CD8-positive, alpha-beta memory T cell (primary cell): ENCODE measurements around the gene ULK3. TPM values are rescaled to one million over a fixed set of nuclear protein-coding genes. Genes with fewer than 3 reads are reported as not detected.
A peak's percentile ranks its signal among the peaks of the same experiment; 100 is the strongest.

Experiments
- CTCF ChIA-PET: fragments of 350-600 bp; sonication (Branson Sonifier 250); formaldehyde crosslinking; loops from one replicate; lab custom pipeline; 2021; ENCODE audit warnings: antibody characterized with exemption; lab: Charles Lee
- POLR2A ChIA-PET: fragments of 350-600 bp; sonication (Branson Sonifier 250); formaldehyde crosslinking; loops from one replicate; lab custom pipeline; 2021; ENCODE audit warnings: antibody characterized with exemption; lab: Charles Lee
- DNase-seq, 5 donors: peaks; one replicate each; pipeline versions ENCODE4 v3.0.0 to v3.0.0-alpha.2; 2020 to 2022; ENCODE audit warnings: mixed read lengths in 1 of 5
- H3K27ac ChIP-seq: one replicate; pipeline ENCODE4 v1.7.0; 2013; ENCODE audit warnings: low read depth, mild to moderate bottlenecking, low read length, moderate library complexity
- H3K27me3 ChIP-seq: 2 replicates; pipeline ENCODE4 v1.7.0; 2013; ENCODE audit warnings: low read length, mild to moderate bottlenecking; ENCODE audit not compliant: insufficient read depth, poor library complexity, severe bottlenecking
- H3K36me3 ChIP-seq: 2 replicates; pipeline ENCODE4 v1.7.0; 2013; ENCODE audit warnings: mild to moderate bottlenecking, low read length, moderate library complexity; ENCODE audit not compliant: insufficient read depth
- H3K4me1 ChIP-seq: 2 replicates; pipeline ENCODE4 v1.7.0; 2013; ENCODE audit warnings: mild to moderate bottlenecking, low read length, moderate library complexity; ENCODE audit not compliant: insufficient read depth
- H3K4me3 ChIP-seq: 2 replicates; pipeline ENCODE4 v1.7.0; 2013; ENCODE audit warnings: mild to moderate bottlenecking, low read length
- H3K9me3 ChIP-seq: 2 replicates; pipeline ENCODE4 v1.7.0; 2013; ENCODE audit warnings: mild to moderate bottlenecking, low read length
- H3K27ac Mint-ChIP-seq, 8 donors: one replicate each; pipeline ENCODE4 v1.8.0; 2020 to 2021; ENCODE audit warnings: mixed read lengths in 8 of 8, mild to moderate bottlenecking in 6 of 8, inconsistent platforms in 3 of 8, moderate library complexity in 3 of 8
- H3K27me3 Mint-ChIP-seq, 2 donors: one replicate each; pipeline ENCODE4 v1.8.0; 2020 to 2021; ENCODE audit warnings: mixed read lengths in 2 of 2, mild to moderate bottlenecking in 1 of 2, moderate library complexity in 1 of 2
- H3K36me3 Mint-ChIP-seq, 3 donors: one replicate each; pipeline ENCODE4 v1.8.0; 2020 to 2021; ENCODE audit warnings: mixed read lengths in 3 of 3, inconsistent platforms in 1 of 3, mild to moderate bottlenecking in 1 of 3
- H3K4me1 Mint-ChIP-seq, 3 donors: one replicate each; pipeline ENCODE4 v1.8.0; 2020 to 2021; ENCODE audit warnings: mixed read lengths in 3 of 3, inconsistent platforms in 1 of 3, mild to moderate bottlenecking in 1 of 3
- H3K4me3 Mint-ChIP-seq, 7 donors: one replicate each; pipeline ENCODE4 v1.8.0; 2020 to 2021; ENCODE audit warnings: mixed read lengths in 7 of 7, mild to moderate bottlenecking in 6 of 7, moderate library complexity in 4 of 7, inconsistent platforms in 2 of 7
- H3K9me3 Mint-ChIP-seq, 5 donors: one replicate each; pipeline ENCODE4 v1.8.0; 2020 to 2022; ENCODE audit warnings: mixed read lengths in 5 of 5, mild to moderate bottlenecking in 3 of 5, moderate library complexity in 2 of 5, inconsistent platforms in 1 of 5
- polyA plus RNA-seq: library from polyadenylated mRNA; unstranded; fragments of 300-500 nt; fragmentation: Illumina TruSeq; gene quantifications from one replicate; pipeline ENCODE4 v1.2.3, GENCODE V29; 2021
- total RNA-seq, 2 experiments: library from RNA; stranded (reverse); gene quantifications; one replicate each; pipeline ENCODE4 v1.2.3, GENCODE V29; 2021

The ULK3 gene
- total and polyA plus RNA-seq, 3 experiments from 2014 or later: 43.1 to 60.1 (median 53.9) TPM

DNA sequence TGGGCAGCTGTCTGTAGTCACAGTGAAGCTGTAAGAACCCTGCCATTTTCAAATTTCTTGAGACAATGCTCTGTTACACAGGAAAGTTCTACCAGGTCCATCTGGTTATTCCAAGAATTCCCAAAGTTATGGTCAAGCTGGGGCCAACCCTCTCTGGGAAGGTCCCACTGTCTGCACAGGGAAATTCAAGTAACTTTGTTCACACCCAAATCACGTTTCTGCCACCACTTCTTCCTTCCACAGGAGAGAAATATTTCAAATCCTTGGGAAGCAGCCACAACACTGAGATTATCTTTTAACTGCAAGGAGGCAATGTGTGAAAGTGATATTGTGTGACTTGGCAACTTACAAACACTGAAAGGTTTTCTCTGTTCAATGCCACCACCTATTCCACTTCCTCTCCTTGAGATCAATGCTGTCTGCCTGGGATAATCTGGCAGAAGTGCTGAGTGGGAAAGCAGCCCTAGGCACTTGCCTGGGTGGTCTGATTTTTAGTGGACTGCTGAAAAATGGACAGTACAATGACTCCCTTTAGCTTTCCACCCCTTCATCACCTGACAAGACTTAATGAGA lies 24.6 kb upstream of the ULK3 start:
- Histone ChIP-seq H3K4me1 (peaks cover 80% of the 10 kb centered on the region), H3K4me3 (peak overlapping the region; percentile 9), H3K27me3 (no peaks in the 10 kb centered on the region), H3K36me3 (no peaks in the 10 kb centered on the region), H3K27ac (no peak overlapping the region), H3K9me3 (no peaks in the 10 kb centered on the region)
- H3K27ac Mint-ChIP-seq: peak overlapping the region; percentile 80 to 91 (median 82)
- H3K4me1 Mint-ChIP-seq: peaks cover 72 to 87% (median 80%) of the 10 kb centered on the region in 3 donors
- H3K27me3 Mint-ChIP-seq: peaks cover 0 to 1% of the 10 kb centered on the region in 2 donors
- POLR2A ChIA-PET: interaction anchor here (0.6 kb wide), 1 partner anchor 153 kb away, joined by 3 read pairs; no protein-coding TSS in a partner anchor
- H3K36me3 Mint-ChIP-seq: peaks cover 4 to 57% (median 10%) of the 10 kb centered on the region in 3 donors
- DNase-seq: no peak
- CTCF ChIA-PET: interaction anchor here (1.3 to 5.2 kb wide), 5 partner anchors 15 to 80 kb away, joined by 3 to 33 read pairs (median 4); no protein-coding TSS in a partner anchor
- H3K4me3 Mint-ChIP-seq: peak overlapping the region; percentile 45 to 87 (median 71)
- H3K9me3 Mint-ChIP-seq: no peaks in the 10 kb centered on the region

DNA sequence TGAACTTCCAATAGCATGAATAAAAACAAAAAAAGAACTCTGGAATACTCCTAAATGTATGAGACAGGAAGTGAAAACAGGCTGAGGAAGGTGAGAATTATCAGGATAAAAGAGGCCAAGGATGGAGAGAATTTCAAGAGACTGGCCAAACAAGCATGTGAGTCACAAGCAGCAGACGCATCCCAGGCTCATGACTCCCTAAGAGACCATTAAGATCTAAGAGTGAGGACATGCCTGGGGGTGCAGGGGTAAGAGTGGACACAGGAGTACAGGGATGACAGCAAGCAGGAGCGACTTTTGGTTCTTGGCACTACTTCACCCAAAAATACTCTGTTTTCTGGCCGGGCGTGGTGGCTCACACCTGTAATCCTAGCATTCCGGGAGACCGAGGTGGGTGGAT lies 23.1 kb upstream of the ULK3 start:
- Histone ChIP-seq H3K4me1 (peaks cover 73% of the 10 kb centered on the region), H3K27me3 (no peaks in the 10 kb centered on the region), H3K27ac (no peak overlapping the region), H3K9me3 (no peaks in the 10 kb centered on the region), H3K36me3 (no peaks in the 10 kb centered on the region), H3K4me3 (no peak overlapping the region)
- Mint-ChIP-seq H3K4me3 (peak overlapping the region in 4 of 7 donors; percentile 25 to 74 (median 50)), H3K27ac (peak overlapping the region; percentile 42 to 94 (median 70)), H3K27me3 (peaks cover 0 to 1% of the 10 kb centered on the region in 2 donors), H3K9me3 (no peaks in the 10 kb centered on the region), H3K4me1 (peaks cover 68 to 81% (median 74%) of the 10 kb centered on the region in 3 donors), H3K36me3 (peaks cover 4 to 57% (median 10%) of the 10 kb centered on the region in 3 donors)
- ChIA-PET POLR2A (interaction anchor here (0.6 kb wide), 1 partner anchor 82 kb away, joined by 6 read pairs; no protein-coding TSS in a partner anchor), CTCF (no interaction called here)
- no peak for DNase-seq

DNA sequence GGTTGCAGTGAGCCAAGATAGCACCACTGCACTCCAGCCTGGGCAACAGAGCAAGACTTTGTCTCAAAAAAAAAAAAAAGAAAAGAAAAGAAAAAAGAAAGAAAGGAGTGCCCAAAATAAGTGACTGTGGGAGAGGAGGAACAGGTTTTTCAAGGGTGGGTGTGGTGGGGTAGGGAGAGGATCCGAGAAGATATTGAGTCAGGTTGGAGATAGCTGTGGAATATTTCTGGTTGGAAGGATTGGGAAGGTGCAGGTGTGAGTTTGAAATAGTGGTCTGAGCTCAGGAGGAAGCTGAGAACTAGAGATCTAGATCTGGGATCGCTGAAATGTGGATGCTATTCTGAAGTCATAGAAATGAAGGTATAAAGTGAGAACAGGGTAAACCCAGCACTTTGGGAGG lies 22.4 kb upstream of the ULK3 start:
- no peaks in the 10 kb centered on the region for H3K9me3 ChIP-seq
- CTCF ChIA-PET: no interaction called here
- Mint-ChIP-seq H3K27ac (peak overlapping the region; percentile 42 to 94 (median 81)), H3K9me3 (no peaks in the 10 kb centered on the region), H3K4me3 (peak overlapping the region in 3 of 7 donors; percentile 29 to 73 (median 61)), H3K36me3 (peaks cover 4 to 52% (median 10%) of the 10 kb centered on the region in 3 donors), H3K4me1 (peaks cover 60 to 74% (median 67%) of the 10 kb centered on the region in 3 donors), H3K27me3 (peaks cover 0 to 1% of the 10 kb centered on the region in 2 donors)
- peaks cover 66% of the 10 kb centered on the region for H3K4me1 ChIP-seq
- no peak for DNase-seq
- H3K36me3 ChIP-seq: no peaks in the 10 kb centered on the region
- POLR2A ChIA-PET: interaction anchor here (0.6 kb wide), 1 partner anchor 81 kb away, joined by 6 read pairs; no protein-coding TSS in a partner anchor
- H3K27me3 ChIP-seq: no peaks in the 10 kb centered on the region
- H3K4me3 ChIP-seq: no peak overlapping the region
- H3K27ac ChIP-seq: no peak overlapping the region

DNA sequence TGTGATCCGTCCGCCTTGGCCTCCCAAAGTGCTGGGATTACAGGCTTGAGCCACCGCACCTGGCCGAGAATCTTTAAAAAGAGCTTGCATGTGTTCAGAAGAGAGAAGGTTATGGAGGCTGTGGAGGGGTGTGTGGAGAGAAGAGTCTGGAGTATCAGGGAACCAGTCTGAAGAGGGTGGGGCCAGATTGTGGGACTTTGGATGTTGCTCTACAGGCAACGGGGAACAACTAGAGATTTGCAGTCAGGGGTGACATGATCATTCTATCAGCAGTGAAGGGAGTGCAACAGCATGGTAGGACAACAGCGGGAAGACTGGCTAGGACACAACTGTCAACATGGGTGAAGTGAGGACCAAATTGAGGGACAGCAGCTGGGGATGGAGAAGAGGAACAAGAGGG lies 21.3 kb upstream of the ULK3 start:
- H3K36me3 Mint-ChIP-seq: peaks cover 4 to 45% (median 10%) of the 10 kb centered on the region in 3 donors
- peak overlapping the region in 5 of 7 donors; percentile 7 to 55 (median 14) for H3K4me3 Mint-ChIP-seq
- peaks cover 54 to 70% (median 62%) of the 10 kb centered on the region in 3 donors for H3K4me1 Mint-ChIP-seq
- H3K27ac ChIP-seq: no peak overlapping the region
- H3K4me3 ChIP-seq: no peak overlapping the region
- ChIA-PET CTCF (no interaction called here), POLR2A (interaction anchor here (0.6 to 0.8 kb wide), 2 partner anchors 29 to 248 kb away, joined by 5 to 6 read pairs; no protein-coding TSS in a partner anchor)
- DNase-seq: no peak
- peak overlapping the region; percentile 40 to 88 (median 73) for H3K27ac Mint-ChIP-seq
- H3K9me3 ChIP-seq: no peaks in the 10 kb centered on the region
- peaks cover 65% of the 10 kb centered on the region for H3K4me1 ChIP-seq
- no peaks in the 10 kb centered on the region for H3K27me3 ChIP-seq
- H3K27me3 Mint-ChIP-seq: peaks cover 0 to 1% of the 10 kb centered on the region in 2 donors
- no peaks in the 10 kb centered on the region for H3K9me3 Mint-ChIP-seq
- no peaks in the 10 kb centered on the region for H3K36me3 ChIP-seq

DNA sequence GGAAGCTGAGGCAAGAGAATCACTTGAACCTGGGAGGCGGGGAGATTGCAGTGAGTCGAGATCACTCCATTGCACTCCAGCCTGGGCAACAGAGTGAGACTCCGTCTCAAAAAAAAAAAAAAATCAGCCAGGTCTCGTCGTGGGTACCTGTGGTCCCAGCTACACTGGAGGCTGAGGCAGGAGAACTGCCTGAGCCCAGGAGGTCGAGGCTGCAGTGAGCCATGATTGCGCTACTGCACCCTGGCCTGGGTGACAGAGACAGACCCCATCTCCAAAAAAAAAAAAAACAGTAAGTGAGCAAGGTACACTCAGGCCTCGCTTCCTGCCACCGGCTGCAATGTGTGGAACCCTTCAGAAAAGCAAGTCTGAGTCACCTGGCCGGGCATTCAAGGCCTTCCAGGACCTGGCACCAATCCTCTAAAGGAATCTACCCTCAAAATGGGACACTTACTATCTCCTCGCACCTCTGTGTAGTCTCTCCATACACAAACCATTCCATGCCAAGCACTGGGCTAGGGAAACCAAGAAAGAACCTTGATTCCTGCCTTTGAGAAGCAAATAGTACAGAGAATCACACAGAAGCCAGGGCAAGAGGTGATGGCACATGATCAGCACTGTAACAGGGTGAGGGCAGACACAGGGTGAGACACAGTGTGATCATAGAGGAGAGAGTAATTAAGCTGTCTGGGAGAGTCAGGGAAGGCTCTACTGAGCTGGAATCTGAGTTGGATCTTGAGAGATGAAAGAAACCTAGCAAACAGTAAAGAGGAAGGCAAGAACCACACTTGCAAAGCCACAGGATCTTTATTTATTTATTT lies 20.5 kb upstream of the ULK3 start:
- H3K9me3 ChIP-seq: no peaks in the 10 kb centered on the region
- peaks cover 57 to 67% (median 61%) of the 10 kb centered on the region in 3 donors for H3K4me1 Mint-ChIP-seq
- peaks cover 4 to 45% (median 10%) of the 10 kb centered on the region in 3 donors for H3K36me3 Mint-ChIP-seq
- H3K27ac Mint-ChIP-seq: peak overlapping the region; percentile 1 to 87 (median 74)
- no peaks in the 10 kb centered on the region for H3K9me3 Mint-ChIP-seq
- DNase-seq: no peak
- peaks cover 62% of the 10 kb centered on the region for H3K4me1 ChIP-seq
- no peaks in the 10 kb centered on the region for H3K36me3 ChIP-seq
- H3K4me3 Mint-ChIP-seq: peak overlapping the region in 3 of 7 donors; percentile 33 to 70 (median 42)
- ChIA-PET POLR2A (interaction anchor here (0.7 to 0.8 kb wide), 2 partner anchors 28 to 30 kb away, joined by 3 to 6 read pairs; no protein-coding TSS in a partner anchor), CTCF (no interaction called here)
- H3K4me3 ChIP-seq: no peak overlapping the region
- peaks cover 0 to 1% of the 10 kb centered on the region in 2 donors for H3K27me3 Mint-ChIP-seq
- no peaks in the 10 kb centered on the region for H3K27me3 ChIP-seq
- H3K27ac ChIP-seq: no peak overlapping the region

DNA sequence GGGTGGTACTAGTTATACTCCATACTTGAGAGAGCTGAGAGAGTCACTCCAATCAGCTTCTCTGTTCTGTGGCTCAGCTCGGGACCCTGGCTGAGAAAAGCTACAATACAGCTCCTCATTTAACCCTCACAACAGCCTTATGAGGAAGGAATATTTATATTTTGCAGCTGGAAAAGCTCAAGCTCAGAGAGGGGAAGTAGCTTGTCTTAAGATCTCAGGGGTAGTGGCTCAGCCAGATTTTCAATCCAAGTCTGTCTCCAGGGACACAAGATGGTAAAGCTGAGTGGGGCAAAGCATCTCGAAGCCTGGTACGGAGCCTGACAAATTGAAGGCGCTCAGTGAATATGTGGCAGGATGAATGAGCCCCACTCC lies 15.4 kb upstream of the ULK3 start:
- CTCF ChIA-PET: interaction anchor here (0.7 to 2.4 kb wide), 10 partner anchors 10 to 88 kb away, joined by 3 to 13 read pairs (median 4); partner anchors contain the start of gene CPLX3
- no peak overlapping the region for H3K27ac ChIP-seq

DNA sequence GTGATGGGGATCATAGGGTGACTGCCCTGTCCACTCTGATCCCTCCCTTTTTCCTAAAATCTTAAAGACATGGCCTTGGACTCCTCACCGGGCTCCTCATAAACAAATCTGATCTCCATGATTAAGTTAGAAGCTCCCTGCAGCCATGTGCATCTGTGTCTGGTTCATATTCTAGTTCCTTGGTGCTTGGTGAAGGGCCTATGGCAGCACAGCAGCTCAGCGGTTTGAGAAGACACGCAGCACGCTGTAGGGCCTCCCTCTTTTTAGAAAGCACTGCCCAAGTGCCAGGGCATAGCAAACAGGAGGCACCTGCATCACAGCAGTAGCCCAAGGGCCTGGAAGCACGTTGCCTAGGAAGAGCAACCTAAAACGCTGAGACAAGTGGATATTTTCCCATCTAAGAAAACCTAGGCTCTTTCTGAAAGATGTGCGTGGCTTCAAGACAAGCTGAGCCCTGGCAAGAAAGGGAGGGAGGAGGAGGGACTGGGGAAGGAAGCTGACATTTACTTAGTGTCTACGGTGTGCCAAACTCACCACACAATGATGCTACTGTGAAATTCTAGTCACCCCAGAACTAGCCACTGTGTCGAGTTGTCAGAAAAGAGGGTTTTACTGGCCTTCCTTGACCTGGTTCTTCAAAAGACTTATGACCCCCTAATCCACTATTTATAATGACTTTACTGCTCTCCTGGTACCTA lies 14.9 kb upstream of the ULK3 start:
- Mint-ChIP-seq H3K27ac (peak overlapping the region; percentile 70 to 96 (median 87)), H3K36me3 (peaks cover 0 to 41% (median 4%) of the 10 kb centered on the region in 3 donors), H3K9me3 (no peaks in the 10 kb centered on the region), H3K27me3 (no peaks in the 10 kb centered on the region), H3K4me3 (peak overlapping the region in 5 of 7 donors; percentile 0 to 68 (median 45)), H3K4me1 (peaks cover 32 to 43% (median 37%) of the 10 kb centered on the region in 3 donors)
- ChIA-PET POLR2A (no interaction called here), CTCF (interaction anchor here (0.7 to 2.4 kb wide), 8 partner anchors 10 to 81 kb away, joined by 3 to 13 read pairs (median 5); no protein-coding TSS in a partner anchor)
- Histone ChIP-seq H3K36me3 (peaks cover 26% of the 10 kb centered on the region), H3K9me3 (no peaks in the 10 kb centered on the region), H3K27me3 (no peaks in the 10 kb centered on the region), H3K4me1 (peaks cover 35% of the 10 kb centered on the region), H3K27ac (no peak overlapping the region), H3K4me3 (no peak overlapping the region)
- DNase-seq: no peak

More for the DNA sequence above, 15.4 kb upstream of the ULK3 start:
- POLR2A ChIA-PET: no interaction called here
- Mint-ChIP-seq H3K36me3 (peaks cover 0 to 36% (median 3%) of the 10 kb centered on the region in 3 donors), H3K9me3 (no peaks in the 10 kb centered on the region), H3K27ac (peak overlapping the region; percentile 41 to 96 (median 84)), H3K4me1 (peaks cover 33 to 46% (median 37%) of the 10 kb centered on the region in 3 donors), H3K4me3 (peak overlapping the region in 5 of 7 donors; percentile 0 to 68 (median 45)), H3K27me3 (no peaks in the 10 kb centered on the region)
- no peak overlapping the region for H3K4me3 ChIP-seq
- no peak for DNase-seq
- no peaks in the 10 kb centered on the region for H3K27me3 ChIP-seq
- H3K36me3 ChIP-seq: peaks cover 21% of the 10 kb centered on the region
- H3K9me3 ChIP-seq: no peaks in the 10 kb centered on the region
- H3K4me1 ChIP-seq: peaks cover 37% of the 10 kb centered on the region
